Erythroblast (primary cell): ENCODE measurements around the gene ARID1B.

ENCODE experiments used
- DNase-seq, 2 experiments: peaks; one replicate each; lab custom pipeline; 2025; lab: John Stamatoyannopoulos, UW
- GATA1 ChIP-seq: IDR thresholded peaks from 2 replicates; pipeline ENCODE4 v1.6.1; 2011; ENCODE audit warnings: low read depth, mild to moderate bottlenecking, control low read depth, low read length, moderate library complexity
- POLR2A ChIP-seq: IDR thresholded peaks from 2 replicates; pipeline ENCODE4 v1.6.1; 2011; ENCODE audit warnings: mild to moderate bottlenecking, low read length

The ARID1B gene

DNA sequence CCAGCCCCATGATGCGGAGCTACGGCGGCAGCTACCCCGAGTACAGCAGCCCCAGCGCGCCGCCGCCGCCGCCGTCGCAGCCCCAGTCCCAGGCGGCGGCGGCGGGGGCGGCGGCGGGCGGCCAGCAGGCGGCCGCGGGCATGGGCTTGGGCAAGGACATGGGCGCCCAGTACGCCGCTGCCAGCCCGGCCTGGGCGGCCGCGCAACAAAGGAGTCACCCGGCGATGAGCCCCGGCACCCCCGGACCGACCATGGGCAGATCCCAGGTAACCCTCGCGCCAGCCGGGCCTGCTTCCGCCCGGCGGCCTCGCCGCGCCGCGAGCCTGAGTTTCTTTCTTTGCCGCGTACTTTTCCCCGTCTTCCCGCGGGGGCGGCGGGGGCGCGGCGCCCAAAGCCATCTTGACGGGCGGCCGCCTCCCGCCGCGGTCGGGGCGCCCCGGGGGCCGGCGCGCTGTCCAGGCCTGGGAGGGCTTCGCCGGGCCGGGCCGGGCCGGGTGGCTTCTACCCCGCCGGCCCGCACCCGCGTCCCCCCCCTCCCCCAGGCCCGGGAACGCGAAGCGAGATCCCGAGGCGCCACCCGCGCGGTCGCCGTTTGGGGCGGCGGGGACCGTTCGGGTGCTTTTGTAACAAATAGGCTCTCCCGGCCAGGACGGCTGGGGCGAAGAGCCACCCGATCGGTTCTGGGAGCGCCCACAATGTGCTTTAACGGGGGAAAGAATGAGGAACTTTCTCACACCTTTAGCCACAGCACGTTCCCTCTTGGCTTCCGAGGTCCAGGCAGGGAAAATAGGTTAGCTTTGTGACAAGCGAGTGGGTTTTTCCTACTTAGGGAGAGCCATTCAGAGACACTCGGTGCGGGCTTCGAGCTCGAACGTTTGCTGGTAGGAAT lies 2.3 kb downstream of the ARID1B start:
- peak; percentile 73 to 86 for DNase-seq
- no peak for TF ChIP-seq GATA1

DNA sequence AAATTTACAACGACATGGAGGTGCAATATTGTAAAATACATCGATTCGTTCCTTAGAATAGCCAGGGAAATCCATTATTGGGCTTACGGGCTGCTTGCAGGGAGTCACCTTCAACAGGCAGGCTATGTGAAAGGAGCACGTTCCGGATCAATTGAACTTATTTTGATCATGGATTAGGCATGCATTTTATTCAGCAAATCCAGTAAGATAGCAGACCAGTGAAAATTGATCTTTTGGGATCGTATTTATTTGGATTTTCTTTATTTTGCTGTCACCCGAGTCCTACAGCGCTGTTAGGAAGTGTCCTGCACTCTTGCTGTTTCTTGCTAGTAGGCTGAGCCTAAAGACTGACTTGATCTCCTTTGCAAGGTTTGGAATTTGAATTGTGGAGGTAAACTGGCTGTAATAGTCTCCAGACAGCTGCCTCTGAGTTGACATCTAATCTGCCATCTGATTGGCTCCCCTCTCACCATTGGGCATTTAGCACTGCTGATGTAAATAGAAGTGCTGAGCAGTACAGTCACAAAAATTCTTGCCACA lies 3.0 kb downstream of the ARID1B start:
- DNase-seq = peak; percentile 89

DNA sequence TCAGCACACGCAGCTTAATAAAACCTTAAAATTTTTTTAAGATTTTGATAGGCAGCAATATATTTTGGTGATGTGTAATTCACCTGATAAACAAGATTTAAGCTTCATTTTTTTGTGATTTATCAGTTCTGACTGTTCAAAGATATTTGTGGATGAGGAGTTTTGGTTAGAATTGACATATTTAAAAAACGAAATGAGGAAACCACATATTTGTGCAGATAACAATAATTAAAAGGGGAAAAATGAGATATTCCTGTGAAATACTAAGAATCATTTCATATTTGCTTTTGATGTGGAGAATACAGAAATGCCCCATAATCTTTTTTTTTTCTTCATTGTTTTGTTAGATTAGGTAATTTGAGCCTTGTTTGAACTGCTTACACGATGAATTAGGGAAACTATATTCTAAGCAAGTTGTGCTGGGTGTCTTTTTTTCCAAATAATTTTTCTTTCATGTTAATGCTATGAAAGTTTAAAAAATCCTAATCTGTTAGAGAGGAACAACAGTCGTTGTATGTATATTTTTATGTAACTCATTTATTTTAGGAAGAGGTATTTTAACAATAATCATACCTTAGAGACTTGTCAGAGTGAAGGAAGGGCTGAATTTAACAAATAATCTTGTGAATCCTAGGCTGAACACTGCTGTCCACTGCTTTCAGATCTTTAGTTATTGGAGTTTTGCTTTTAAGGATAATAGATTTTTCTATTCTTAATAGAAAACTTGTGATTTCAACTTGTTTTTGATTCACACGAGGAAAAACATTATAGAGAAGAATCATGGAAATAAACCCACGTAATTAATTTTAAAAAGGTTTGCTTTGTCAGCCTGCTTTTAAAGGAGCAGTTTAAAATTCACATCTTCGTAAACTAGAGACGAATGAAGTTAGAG lies 4.0 kb downstream of the ARID1B start:
- TF ChIP-seq GATA1 (no peak), POLR2A (no peak)
- peak; percentile 28 to 61 for DNase-seq

More for the DNA sequence above, 3.0 kb downstream of the ARID1B start:
- TF ChIP-seq POLR2A (peak; percentile 87), GATA1 (no peak)

DNA sequence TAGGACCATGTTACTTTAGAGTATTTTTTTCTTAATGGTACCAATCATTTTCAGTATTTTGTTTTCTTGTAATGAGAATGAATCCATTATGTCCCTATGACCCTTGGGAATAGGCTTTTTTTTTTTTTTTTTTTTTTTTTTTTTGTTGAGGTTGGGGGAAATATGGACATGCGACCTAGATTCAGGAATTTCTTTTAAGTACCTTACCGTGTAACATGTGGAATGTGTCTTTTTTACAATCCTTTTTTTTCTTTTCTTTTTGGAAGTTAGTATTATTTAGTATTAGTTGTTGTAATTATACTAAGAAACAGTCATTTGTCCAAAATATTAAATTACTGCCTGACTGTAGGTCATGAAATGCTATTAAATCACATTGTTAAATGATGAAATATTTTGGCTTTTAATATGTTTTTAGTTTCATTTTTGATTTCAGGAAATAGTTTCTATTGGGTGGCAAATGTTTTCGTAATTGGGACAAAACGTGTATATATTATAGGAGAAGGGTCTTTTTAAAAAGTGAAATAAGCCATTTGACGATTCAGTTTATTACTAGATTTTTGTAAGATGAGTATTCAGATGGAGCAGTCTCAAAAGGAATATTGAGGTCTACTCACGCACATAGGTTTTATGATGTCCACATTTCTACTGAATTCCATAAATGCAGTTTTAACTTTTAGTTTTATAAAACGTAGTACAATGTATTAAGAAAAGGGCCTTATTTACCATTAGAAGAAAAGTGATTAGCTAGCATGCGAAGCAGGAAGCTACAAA lies 4.9 kb downstream of the ARID1B start:
- TF ChIP-seq POLR2A (no peak), GATA1 (no peak)
- peak in 1 of 2 experiments; percentile 59 for DNase-seq

DNA sequence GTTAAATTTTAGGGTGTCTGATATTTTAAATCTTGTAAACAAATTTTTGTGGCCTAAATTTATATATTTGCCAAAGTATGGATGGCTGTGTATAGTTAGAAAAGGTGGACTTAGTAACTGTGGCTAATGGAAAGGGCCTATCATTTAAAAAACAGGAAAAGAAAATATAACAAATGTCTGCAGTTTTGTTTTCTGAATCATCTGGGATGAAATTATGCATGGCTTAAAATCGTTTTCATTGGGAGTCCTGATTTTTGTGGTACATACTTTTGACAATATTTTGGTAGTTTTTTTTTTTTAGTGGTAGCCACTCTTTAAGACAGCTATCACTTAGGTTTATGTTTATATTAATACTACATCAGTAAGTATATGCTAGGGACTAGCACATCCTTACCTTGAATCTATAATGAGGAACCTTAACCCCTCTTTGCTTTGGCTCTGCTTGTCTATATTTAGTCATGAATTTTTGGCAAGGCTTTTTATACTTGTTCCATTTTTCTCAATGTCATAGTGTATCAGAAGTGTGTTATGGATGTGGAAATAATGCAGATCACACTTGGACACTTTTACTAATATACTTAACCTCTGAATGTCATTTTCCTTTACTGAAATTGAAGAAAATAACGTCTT lies 5.6 kb downstream of the ARID1B start:
- no peak for TF ChIP-seq GATA1
- DNase-seq = peak in 1 of 2 experiments; percentile 36

DNA sequence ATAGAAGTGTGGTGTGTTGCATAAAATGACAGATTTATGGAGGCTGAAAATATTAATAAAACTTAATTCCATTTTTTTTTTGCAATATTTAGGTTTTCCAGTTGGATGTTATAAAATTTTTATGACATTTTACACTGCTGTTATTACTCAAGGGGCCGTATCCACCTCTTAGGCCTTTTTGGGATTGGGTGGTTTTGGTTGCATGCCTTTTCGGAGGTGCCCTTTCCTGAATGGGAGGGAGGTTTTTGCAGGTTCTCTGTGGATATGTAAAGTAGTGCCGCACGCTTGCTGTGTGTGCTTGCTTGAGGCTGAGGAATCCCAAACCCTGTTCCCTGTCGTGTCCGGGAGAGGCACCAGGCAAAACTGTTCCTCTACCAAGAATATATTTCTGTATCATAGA lies 6.8 kb downstream of the ARID1B start:
- no peak for DNase-seq
- TF ChIP-seq GATA1 = no peak
- TF ChIP-seq POLR2A = no peak

DNA sequence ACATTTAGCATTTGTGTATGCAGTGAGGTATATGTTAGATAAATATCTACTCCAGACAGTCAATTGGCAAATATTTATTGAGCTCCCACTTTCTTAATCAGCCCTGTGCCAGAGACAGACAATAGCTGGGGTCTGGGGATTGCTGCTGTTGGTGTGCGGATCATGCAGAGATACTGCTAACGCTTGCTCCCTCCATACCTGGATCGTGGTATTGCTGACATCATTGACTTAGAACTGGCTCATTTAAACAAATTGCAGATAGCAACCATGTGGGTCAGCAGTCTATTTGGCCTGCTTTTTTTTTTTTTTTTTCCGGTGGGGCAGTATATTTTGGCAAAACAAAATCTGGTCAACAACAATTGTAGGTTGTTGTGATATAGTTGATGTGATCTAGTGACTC lies 9.5 kb downstream of the ARID1B start:
- TF ChIP-seq POLR2A (no peak), GATA1 (no peak)
- DNase-seq = no peak

DNA sequence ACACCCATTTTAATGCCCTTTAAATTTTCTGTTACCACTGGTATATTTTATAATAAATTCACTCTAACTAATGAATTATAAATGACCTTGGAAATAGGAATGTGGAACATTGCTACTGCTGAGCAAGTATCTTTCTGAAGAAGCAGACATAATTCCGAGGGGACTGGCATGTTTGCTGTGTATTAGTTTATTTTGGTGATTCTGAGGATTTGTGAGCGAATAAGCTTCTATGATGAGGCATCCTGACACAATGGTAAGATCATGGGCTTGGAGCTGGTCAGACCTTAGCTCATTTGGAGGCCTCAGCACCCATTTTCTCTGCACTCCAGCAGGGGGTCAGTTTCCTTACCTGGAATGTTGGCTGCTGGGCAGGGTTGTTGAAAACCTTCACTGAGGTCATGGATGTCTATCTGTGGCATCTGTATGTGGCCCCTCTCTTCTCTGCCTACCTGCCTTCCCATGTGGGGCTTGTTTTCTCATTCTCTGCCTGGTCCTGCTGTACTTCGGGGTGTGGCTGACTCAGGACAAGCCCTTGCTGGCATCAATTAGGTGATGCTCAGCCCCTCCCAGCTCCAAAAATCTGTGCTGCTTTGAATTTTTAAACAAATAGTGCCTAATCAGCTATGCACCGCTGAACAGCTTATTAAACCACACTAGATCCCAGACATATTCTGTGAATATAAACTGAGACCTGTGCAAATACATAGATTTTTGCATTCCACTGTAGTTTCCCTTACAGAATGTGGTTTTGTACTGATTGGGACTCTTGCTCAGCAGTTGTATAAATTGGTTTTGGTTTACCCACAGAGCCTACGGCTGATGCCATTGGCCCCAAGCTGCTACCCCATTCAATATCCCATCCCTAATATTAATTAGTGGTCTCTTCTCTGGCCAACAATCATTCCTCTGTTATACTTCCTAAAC lies 10.7 kb downstream of the ARID1B start:
- no peak for TF ChIP-seq POLR2A
- TF ChIP-seq GATA1 = no peak
- DNase-seq = no peak

DNA sequence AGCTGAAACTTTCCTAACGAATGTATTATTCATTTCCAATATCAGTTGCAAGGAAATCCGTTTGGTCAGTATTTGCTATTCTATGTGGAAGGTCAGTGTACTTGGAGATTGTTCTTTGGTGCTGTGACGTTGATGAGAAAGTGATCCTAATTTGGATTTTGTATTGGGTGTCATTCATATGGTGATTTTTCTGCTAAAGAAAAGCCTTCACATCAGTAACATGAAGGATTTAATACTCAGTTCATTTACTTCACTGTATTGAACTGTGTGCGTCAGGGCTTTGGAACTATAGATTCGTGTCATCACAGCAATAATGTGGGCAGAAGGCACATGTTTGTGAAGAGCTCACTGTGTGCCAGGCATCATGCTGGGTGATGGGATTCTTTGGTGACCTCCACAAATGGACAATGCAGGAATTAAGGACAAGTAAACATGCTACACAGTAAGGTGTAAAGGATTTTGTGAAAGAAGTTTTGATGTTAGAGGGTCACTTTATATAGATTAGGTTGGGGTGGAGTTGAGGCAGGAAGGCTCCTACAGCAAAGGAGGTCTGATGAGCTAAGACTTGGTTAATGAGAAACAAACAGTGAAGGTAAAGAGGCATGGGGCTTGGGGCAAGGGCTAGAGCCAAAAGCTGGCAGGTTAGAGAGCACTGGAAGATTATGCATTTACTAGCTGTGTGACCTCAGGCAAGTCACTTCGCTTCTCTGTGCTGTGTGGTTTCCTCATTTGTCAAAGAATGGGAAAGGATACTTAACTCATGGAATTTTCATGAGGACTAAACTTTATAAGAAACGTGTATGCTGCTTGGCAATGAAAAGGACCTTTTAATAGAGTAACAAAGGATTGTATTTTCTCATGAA lies 12.1 kb downstream of the ARID1B start:
- no peak for DNase-seq
- TF ChIP-seq POLR2A (no peak), GATA1 (no peak)

DNA sequence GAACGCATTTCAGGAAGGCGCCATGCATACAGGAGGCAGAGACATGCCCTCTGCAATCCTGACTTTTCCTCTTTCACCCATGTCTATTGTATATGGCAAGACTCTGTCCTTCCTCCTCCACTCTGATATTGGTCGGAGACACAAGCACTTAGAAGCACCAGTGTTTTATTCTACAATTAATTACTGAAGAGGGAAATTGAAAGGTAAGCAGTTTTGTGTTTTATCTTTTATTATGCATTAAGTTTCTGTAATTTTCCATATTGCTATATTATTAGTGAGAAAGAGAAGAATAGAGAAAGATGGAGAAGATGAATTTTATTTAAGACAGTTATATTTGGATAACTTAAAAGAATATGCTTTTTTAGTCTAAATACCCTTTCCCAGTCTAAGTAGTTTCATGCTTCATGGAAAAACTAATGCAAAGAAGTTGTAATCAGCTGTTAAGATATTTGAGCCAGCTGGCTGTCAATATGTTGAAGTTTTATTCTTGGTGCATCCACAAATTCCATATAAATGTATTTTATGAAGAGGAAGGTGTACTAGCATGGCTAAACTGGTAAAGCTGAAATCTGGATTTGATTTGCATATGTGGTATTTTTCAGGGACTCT lies 13.6 kb downstream of the ARID1B start:
- no peak for DNase-seq
- TF ChIP-seq GATA1 (no peak), POLR2A (no peak)

DNA sequence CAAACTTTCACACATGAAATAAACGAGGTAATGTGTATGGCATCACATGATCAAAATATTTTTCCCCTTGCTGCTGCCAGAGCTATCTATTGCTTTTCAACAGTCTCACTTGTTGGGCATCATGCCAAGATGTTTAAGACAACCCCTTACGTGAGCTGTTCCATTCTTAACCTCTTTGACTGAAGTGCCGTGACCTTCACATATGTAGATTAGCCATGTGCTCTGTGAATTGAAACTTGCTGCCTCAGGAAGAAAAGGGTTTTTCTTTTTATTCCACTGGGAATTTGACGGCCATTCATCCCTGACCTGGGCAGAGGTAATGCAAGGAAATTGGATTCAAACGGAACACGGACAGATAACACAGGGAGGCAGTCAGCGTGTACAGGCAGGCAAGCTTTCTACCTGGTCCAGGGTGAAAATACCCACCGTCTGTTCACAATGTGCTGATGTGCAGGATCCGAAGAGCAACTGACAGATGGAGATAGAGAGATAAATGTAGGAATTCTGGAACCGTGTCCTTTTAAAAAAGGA lies 14.2 kb downstream of the ARID1B start:
- peak; percentile 88 to 91 for DNase-seq
- no peak for TF ChIP-seq POLR2A
- no peak for TF ChIP-seq GATA1
